HT-29 (cell line): ENCODE results near the gene UBAC1. TPM values are rescaled to one million over a fixed set of nuclear protein-coding genes. Genes with fewer than 3 reads are reported as not detected.

ENCODE experiments used
- DNase-seq: peaks from one replicate; pipeline ENCODE4 v3.0.0-alpha.2; 2015; ENCODE audit warnings: low spot score
- total RNA-seq: library from RNA; depleted of rRNA; stranded (reverse); fragments of >200 nt; shearing (Covaris generic); gene quantifications from 2 replicates; pipeline ENCODE4 v1.2.3, GENCODE V29; 2014; rRNA removed

Gene UBAC1
- total RNA-seq, 1 experiment from 2014 or later, result 53.0 TPM

- DNase-seq, result no peak
Measured at GRCh38 chr9:135885100-135885853, 75.9 kb downstream of the UBAC1 start.

GRCh38 chr9:135884328-135885035 is 76.7 kb downstream of the UBAC1 start:
- DNase-seq, result no peak

DNA sequence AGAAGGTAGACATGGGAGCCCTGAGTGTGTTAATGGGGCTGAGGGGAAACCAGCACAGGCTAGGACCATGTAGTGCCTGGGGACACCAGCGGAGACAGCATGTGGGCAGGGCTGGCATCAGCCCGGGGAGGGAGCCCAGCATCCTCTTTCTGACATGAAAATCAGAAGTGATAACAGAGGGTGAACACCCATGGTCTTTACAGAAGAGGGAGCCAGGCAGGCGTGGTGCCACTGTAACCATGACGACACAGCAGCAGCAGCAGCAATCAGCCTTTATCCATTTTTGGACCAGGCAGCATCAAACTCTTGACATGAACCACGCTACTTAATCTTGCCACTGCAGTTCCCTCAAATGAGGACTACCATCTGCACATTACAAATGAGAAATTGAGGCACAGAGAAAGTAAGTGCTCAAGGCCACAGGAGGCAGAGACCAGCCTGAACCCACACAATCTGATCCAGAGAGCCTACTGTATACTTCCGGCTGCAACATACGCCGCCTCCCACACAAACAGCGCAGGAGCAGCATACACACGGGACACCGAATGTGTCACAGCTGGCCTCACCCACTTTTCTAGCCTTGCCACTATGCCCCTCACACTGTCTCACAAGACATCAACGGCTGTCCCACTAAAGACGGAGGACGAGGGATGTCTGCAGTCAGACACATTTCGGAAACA is 77.6 kb downstream of the UBAC1 start:
- no peak for DNase-seq

Other genes starting within 250 kb of the UBAC1 start
- gene CAMSAP1, start 53.8 kb downstream of the UBAC1 start, total RNA-seq, result 28.5 and 29.7 TPM in 2 replicates
- gene NACC2, start 133.9 kb upstream of the UBAC1 start, total RNA-seq, result 32.6 and 38.1 TPM in 2 replicates
- 93.4 and 109 TPM in 2 replicates for gene TMEM250, start 157.5 kb upstream of the UBAC1 start, total RNA-seq
- gene LHX3, start 243.8 kb upstream of the UBAC1 start, total RNA-seq, result not detected in 2 replicates